AG09309 (cell line): ENCODE measurements around the gene OR2T27.
A peak's percentile ranks its signal among the peaks of the same experiment; 100 is the strongest.

Experiments used
- DNase-seq: peaks from one replicate; pipeline ENCODE4 v3.0.0-alpha.2; 2010; ENCODE audit warnings: low read depth
- H3K4me3 ChIP-seq: 2 replicates; pipeline ENCODE4 v1.5.1; 2011; ENCODE audit warnings: mild to moderate bottlenecking, low read depth, low read length, moderate library complexity; ENCODE audit not compliant: control insufficient read depth
- CTCF ChIP-seq: IDR thresholded peaks from 2 replicates; pipeline ENCODE4 v1.5.1; 2011; ENCODE audit warnings: mild to moderate bottlenecking, low read depth, low read length, inconsistent platforms; ENCODE audit not compliant: insufficient read depth, control insufficient read depth; ENCODE audit errors: missing control alignments

OR2T27 gene

GRCh38 chr1:248618878-248619277 is 36.5 kb downstream of the OR2T27 start:
- H3K4me3 ChIP-seq, result no peak overlapping the region
- DNase-seq, result peak; percentile 4
- peak; percentile 62 for TF ChIP-seq CTCF

- no peak for DNase-seq
- no peak for TF ChIP-seq CTCF
- H3K4me3 ChIP-seq, result no peak overlapping the region
These were observed 37.2 kb downstream of the OR2T27 start for GRCh38 chr1:248618119-248618518.

- no peak overlapping the region for H3K4me3 ChIP-seq
- no peak for TF ChIP-seq CTCF
- DNase-seq, result no peak
These were observed 41.6 kb downstream of the OR2T27 start for GRCh38 chr1:248613742-248614141.

- no peak for TF ChIP-seq CTCF
- DNase-seq, result no peak
- no peak overlapping the region for H3K4me3 ChIP-seq
These were observed 43.4 kb downstream of the OR2T27 start for GRCh38 chr1:248611883-248612414.

- DNase-seq, result no peak
These were observed 45.0 kb downstream of the OR2T27 start for GRCh38 chr1:248610301-248610700.

More at GRCh38 chr1:248610301-248610700, 45.0 kb downstream of the OR2T27 start:
- no peak overlapping the region for H3K4me3 ChIP-seq
- no peak for TF ChIP-seq CTCF
